Adrenal gland (tissue), 5 donors: ENCODE results near the gene ARHGAP33.

Experiments used
- POLR2A ChIP-seq, 2 donors: fragments of 450-650 bp; IDR thresholded peaks; one replicate each; pipeline ENCODE4 v1.6.1; 2017; ENCODE audit warnings: antibody characterized with exemption in 2 of 2, mild to moderate bottlenecking in 2 of 2, moderate library complexity in 1 of 2
- TF ChIP-seq, protein P1 (sequence below), 6 experiments: fragments of 450-650 bp in 4 of 6; fragments of 200-600 bp in 2 of 6; sonication (generic) in 1 of 6; IDR thresholded peaks; 1 replicate in 5 of 6; 2 replicates in 1 of 6; pipeline versions ENCODE4 v1.5.1 to v1.8.0; 2016 to 2021; ENCODE audit warnings: antibody characterized with exemption in 6 of 6, mild to moderate bottlenecking in 2 of 6, moderate library complexity in 1 of 6
- donor health status: DM: no; HTN: no; CAD: no.

DNA sequence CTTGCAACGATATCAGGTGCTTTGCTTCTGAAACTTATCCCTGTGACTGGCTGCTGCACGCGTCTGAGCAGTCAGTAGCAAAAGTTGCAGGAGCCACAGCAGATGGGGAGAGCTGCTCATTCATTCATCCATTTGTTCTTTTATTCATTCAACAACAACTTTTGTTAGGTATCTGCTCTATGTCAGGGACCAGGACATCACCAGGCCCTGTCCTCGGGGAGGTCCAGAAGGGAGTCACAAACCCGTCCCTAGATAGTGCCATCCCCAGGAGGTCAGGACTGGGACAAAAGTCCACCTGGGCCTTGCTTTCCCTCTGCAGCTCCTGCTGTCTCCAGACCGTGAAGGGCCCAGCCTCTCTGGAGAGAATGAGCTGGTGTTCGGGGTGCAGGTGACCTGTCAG, 2.6 kb downstream of the ARHGAP33 start:
- TF ChIP-seq, protein P1, sequence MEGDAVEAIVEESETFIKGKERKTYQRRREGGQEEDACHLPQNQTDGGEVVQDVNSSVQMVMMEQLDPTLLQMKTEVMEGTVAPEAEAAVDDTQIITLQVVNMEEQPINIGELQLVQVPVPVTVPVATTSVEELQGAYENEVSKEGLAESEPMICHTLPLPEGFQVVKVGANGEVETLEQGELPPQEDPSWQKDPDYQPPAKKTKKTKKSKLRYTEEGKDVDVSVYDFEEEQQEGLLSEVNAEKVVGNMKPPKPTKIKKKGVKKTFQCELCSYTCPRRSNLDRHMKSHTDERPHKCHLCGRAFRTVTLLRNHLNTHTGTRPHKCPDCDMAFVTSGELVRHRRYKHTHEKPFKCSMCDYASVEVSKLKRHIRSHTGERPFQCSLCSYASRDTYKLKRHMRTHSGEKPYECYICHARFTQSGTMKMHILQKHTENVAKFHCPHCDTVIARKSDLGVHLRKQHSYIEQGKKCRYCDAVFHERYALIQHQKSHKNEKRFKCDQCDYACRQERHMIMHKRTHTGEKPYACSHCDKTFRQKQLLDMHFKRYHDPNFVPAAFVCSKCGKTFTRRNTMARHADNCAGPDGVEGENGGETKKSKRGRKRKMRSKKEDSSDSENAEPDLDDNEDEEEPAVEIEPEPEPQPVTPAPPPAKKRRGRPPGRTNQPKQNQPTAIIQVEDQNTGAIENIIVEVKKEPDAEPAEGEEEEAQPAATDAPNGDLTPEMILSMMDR (IDR thresholded peaks at IDR 0.05) = no peak
- no peak for TF ChIP-seq POLR2A (IDR thresholded peaks at IDR 0.05)
